Glomerular visceral epithelial cell (primary cell): ENCODE measurements around the gene CES1.
"Not testable (repeated sequence)": the region's sequence is repeated elsewhere in the genome, so short reads cannot be mapped to it uniquely, and the experiment has no call there.

ENCODE experiments used
- DNase-seq: peaks from one replicate; pipeline ENCODE4 v3.0.0-alpha.2; 2016; ENCODE audit errors: extremely low spot score

Gene CES1

GRCh38 chr16:55832773-55833691, at the start of gene CES1:
CES1 (minus strand) TSS chr16:55833096; CDS start chr16:55833055, 41 bp downstream.
- no peak for DNase-seq

- DNase-seq, result peak; percentile 18
These were observed 44.0 kb upstream of the CES1 start for GRCh38 chr16:55876854-55877253.

- DNase-seq, result no peak
These were observed 42.4 kb upstream of the CES1 start, which contains the start of gene CES5A for GRCh38 chr16:55875273-55875672. CES5A (minus strand) TSS chr16:55875373; CDS start chr16:55875221, 152 bp downstream.

GRCh38 chr16:55873122-55873521, 40.2 kb upstream of the CES1 start:
- DNase-seq, result no peak

GRCh38 chr16:55872130-55872529, 39.2 kb upstream of the CES1 start:
- no peak for DNase-seq

- DNase-seq, result no peak
These were observed 38.6 kb upstream of the CES1 start for GRCh38 chr16:55871411-55872038.

- no peak for DNase-seq
These were observed 36.1 kb upstream of the CES1 start for GRCh38 chr16:55868980-55869379.

- DNase-seq, result no peak
These were observed 35.2 kb upstream of the CES1 start for GRCh38 chr16:55868137-55868536.

- no peak for DNase-seq
These were observed 28.4 kb upstream of the CES1 start for GRCh38 chr16:55861288-55861687.

GRCh38 chr16:55857650-55858049, 24.8 kb upstream of the CES1 start:
- DNase-seq, result not testable (repeated sequence)

- no peak for DNase-seq
These were observed 24.1 kb upstream of the CES1 start for GRCh38 chr16:55856950-55857349.

GRCh38 chr16:55853114-55853513, 20.2 kb upstream of the CES1 start:
- DNase-seq, result no peak

- DNase-seq, result no peak
These were observed 16.6 kb upstream of the CES1 start for GRCh38 chr16:55849536-55849935.

- DNase-seq, result no peak
These were observed 13.9 kb upstream of the CES1 start for GRCh38 chr16:55846598-55847346.

- no peak for DNase-seq
These were observed 10.2 kb upstream of the CES1 start for GRCh38 chr16:55843105-55843395.

GRCh38 chr16:55842369-55843104, 9.6 kb upstream of the CES1 start:
- DNase-seq, result peak; percentile 26

GRCh38 chr16:55839115-55839514, 6.2 kb upstream of the CES1 start:
- DNase-seq, result no peak

- DNase-seq, result no peak
These were observed 3.3 kb upstream of the CES1 start for GRCh38 chr16:55836158-55836611.

- no peak for DNase-seq
These were observed 2.7 kb upstream of the CES1 start for GRCh38 chr16:55835581-55835980.

- not testable (repeated sequence) for DNase-seq
These were observed 2.3 kb upstream of the CES1 start for GRCh38 chr16:55835173-55835572.

GRCh38 chr16:55834049-55834448, 1.2 kb upstream of the CES1 start:
- DNase-seq, result no peak

GRCh38 chr16:55832425-55832772, 497 bp downstream of the CES1 start:
- no peak for DNase-seq
